ENCODE results near the gene TOR1AIP1.
A peak's percentile ranks its signal among the peaks of the same experiment; 100 is the strongest.
"Not testable (repeated sequence)": the region's sequence is repeated elsewhere in the genome, so short reads cannot be mapped to it uniquely, and the experiment has no call there.

TOR1AIP1 gene

GRCh38 chr1:179941454-179941853, 59.4 kb downstream of the TOR1AIP1 start:
- DNase-seq = no peak

DNA sequence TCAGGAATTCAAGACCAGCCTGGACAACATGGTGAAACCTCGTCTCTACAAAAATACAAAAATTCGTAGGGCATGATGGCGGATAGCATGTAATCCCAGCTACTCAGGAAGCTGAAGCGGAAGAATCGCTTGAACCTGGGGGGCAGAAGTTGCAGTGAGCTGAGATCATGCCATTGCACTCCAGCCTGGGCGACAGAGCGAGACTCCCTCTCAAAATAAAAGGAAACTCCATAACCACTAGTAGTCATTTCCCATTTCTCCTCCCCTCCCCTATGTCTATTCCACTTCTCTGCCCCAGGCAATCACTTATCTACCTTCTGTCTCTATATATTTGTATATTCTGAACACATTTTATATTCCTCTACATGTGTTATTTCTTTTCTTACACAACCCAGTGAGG, 68.6 kb downstream of the TOR1AIP1 start:
- DNase-seq = no peak

DNA sequence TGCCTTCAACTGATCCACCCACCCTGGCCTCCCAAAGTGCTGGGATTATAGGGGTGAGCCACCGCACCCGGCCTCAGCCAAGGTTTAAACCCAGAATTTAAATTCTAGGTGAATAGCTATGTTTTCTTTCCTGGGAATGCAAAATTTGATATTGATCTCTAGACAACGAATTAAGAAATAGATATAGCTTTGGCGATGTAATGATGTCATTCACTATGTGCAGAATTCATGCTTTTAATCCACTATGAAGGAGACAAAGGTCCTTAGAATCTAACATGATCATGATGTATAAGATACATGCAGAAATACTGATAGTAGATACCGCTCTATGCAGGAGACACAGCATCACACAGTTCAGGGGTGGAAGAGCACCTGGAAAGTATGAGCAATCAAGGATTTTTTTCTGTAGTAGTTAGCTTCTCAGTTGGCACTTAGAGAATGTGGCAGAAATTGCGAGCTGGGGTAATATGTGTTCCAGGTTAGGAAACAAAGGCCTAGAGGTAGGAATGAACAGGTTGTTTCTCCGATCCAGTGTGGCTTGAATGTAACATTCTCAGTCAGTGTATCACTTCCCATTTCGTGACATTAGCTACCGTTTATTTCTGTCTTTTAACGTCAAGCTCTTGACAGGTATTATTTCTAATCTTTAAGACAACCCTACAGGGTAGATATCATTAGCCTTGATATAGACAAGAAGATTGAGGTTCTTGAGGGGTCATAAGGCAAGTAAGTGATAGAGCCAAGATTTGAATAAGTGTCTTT, 69.5 kb downstream of the TOR1AIP1 start:
- no peak for DNase-seq

DNA sequence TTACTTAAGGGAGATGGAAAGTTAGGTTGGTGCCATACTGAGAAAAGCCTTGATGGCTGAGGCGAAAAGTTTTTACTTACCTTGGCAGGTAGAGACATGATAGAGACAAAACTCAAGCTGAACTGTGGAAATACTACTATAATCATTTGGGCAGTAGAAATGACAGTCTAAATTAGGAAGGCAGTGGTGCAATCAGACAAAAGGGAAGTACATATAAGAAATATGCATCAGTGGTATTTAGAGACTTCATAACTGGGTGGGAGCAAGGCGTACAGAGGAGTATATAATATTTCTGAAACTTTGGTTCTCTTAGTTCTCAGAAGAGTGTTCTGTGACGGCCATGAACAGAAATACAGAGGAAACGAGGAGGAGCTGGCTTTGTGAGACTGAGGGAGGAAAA, 70.1 kb downstream of the TOR1AIP1 start:
- DNase-seq = no peak

DNA sequence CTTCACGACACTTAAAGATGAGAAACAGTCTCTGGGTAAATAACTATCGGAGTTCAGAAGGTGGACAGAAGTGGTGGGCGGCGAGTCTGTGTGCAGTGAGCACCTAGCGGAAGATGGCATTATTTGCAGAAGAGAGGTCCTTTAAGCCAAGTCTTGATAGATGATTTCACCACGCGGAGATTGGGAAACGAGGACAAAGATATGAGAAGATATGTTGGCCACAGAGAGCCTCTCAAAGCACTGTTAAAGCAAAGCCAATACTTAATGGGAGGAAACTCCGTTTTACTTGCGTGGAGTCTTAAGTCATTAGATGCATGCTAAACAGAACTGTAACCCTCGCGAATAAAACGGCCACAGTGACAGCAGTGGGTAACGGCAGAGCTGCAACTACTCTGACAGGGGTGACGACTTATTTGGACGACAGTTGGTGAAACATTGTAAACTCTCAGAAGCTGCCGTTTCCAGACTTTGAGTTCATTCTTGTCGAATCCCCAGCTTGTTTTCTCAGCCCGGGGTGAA, 71.9 kb downstream of the TOR1AIP1 start:
- no peak for DNase-seq

DNA sequence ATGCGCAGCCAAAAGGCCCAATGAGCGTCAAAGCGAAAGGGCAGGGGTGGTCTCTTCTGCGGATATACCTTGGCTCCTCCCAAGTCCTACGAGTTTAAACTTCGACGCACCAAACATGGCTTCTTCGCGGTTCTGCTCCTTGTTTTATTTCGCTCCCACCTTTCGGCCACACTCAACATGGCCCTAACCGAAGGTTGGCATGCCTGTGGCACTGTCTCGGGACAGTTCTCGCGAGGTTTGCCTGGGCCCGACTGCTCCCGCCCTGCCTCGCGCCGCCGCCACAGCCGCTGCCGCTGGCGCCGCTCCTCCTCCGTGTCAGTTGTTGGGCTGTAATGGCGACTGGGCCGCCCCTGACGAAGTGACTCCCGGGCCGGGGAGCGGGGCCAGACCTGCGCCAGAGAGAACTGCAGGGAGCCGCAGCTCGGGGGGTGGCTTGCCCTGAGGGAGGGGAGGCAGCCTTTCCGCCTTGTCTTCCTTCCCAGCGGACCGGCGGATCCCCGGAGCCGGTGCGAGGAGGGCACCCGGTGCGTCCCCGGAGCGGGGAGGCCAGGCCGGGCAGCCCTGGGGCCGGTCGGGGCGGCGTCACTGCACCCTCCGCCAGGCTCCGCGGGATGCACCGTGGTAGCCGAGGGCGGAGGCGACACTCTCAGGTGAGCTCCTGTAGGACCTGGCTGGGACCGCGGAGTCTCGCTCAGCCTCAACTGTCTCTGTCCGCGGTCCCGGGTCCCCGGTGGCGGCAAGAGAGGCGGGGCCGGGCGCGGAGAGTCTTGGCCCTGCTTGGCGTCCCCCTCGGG, 72.6 kb downstream of the TOR1AIP1 start, which contains the start of gene CEP350:
Gene CEP350 (plus strand): TSS at position 318 of the 794 bp plus-strand sequence. CDS start 31,372 bp downstream, outside the sequence.
- DNase-seq = peak; percentile 97

DNA sequence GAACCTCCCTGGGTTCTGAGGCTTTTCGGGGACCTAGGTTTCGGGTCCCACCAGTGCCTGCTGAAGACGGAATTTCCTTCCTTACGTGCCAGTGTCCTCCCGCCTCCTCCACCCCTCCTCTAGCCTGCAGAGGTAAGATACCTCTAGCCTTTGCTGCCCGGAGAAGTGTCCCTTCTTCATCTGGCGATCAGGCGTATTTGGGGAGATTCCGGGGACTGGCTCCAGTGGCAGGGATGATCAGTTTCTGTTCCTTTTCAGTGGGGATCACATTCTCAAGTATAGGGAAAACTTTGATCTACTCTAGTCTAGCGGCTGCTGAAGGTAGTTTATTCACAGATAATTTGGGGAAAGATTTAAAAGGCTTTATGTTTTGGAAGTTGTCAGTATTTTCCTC, 73.2 kb downstream of the TOR1AIP1 start:
- DNase-seq = no peak

GRCh38 chr1:179955731-179956130, 73.6 kb downstream of the TOR1AIP1 start:
- DNase-seq = no peak

DNA sequence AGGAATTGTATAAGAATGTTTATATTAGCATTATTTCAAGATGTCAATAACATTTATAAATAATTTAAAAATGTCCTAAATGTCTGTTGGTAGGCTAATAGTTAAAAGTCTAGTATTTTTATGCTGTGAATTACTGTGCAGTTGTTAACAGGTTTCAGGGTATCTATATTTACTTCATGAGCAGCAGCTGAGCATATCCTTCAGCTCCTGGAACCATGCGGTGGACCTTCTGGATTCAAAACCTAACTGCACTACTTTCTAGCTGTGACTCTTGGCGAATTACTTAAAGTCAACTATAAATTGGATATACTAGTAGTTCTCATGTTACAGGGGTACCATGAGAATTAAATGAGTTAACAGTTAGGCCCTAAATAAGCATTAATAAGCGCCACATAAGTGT, 76.3 kb downstream of the TOR1AIP1 start:
- no peak for DNase-seq

GRCh38 chr1:179962168-179962567, 80.1 kb downstream of the TOR1AIP1 start:
- DNase-seq = not testable (repeated sequence)

DNA sequence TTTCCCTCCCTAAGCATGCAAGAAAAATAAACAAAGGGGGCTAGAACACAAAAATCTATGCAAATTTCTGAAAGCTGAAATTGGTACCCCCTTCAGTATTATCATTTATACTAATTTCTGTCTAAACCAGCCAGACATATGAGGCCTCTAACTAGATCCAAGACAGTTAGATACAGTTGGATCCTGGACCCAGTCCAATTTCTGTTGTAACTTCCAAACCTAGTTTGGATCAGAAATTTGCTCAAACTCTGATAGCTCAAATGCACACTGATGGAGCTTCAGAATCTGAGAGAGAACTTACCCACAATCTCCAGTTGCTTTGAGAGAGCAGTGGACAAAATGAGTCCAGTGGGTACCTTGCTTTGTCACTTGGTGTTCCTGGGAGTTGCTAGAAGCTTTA, 84.5 kb downstream of the TOR1AIP1 start:
- DNase-seq = no peak

GRCh38 chr1:179968284-179968993, 86.4 kb downstream of the TOR1AIP1 start:
- no peak for DNase-seq

GRCh38 chr1:179968994-179969919, 87.2 kb downstream of the TOR1AIP1 start:
- DNase-seq = no peak
